IPS-NIHi7 (cell line): ENCODE results near the gene DUSP2.
"Not testable (repeated sequence)": the region's sequence is repeated elsewhere in the genome, so short reads cannot be mapped to it uniquely, and the experiment has no call there.

Experiments
- DNase-seq: peaks from one replicate; pipeline ENCODE4 v3.0.0; 2012; ENCODE audit warnings: mixed read lengths; ENCODE audit errors: extremely low spot score

DUSP2 gene

DNA sequence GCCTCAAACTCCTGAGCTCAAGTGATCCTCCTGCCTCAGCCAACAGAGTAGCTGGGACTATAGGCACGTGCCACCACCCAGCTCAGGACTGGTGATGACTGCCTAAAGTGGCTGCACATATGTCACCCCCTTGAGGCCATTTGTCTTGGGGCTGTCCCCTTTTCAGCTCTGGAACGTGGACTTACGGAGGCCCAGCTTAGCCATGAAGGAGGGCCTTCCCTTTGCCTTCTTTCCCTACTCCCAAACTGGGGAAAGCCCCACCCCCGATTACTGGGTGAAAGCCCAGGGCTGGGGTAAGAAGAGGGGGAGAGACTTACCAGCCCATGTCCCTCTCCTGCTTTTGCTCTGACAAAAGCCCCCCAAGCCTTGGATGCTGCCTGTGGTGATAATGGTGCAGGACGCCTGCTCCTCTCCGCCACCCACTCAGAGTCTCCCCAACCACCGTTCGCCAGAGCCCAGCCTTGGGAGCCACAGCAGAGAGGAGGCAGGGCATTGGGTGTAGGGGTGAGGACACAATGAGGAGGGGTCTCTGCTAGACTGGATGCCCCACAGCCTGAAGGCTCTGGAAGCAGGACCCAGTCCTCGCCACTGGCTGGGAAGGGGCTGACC is 2.5 kb upstream of the DUSP2 start:
- DNase-seq = no peak

DNA sequence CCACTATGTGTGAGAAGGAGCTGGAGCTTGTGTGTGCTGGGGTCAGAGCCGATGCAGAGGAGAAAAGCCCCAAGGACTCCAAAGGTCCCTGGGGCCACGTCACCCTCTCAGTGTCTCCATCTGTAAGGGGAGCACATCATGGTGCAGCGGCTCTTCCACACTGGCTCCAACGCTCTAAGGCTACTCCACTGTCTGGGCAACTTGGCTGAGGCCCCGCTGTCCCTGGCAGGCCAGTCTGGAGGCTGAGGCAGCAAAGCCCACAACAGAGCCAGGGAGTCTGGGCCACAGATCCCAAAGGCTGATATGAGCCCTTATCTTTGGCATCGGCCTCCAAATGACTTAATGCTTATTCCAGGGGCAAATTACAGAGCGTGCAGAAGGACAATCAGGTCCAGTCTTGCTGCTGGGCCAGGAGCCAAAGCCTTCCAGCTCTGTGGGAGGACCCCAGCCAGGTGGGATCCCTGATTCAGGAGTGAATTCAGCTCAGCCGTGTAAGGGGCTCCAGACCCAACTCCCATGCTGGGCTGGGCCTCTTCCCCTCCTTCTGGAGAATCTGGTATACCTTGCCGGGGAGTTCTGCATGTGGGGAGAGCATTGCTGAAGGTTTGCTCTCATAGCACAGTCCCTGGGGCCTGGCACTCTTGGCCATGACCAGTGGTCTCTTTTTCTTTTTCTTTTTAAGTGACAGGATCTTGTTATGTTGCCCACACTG is 1.8 kb upstream of the DUSP2 start:
- DNase-seq = no peak

DNA sequence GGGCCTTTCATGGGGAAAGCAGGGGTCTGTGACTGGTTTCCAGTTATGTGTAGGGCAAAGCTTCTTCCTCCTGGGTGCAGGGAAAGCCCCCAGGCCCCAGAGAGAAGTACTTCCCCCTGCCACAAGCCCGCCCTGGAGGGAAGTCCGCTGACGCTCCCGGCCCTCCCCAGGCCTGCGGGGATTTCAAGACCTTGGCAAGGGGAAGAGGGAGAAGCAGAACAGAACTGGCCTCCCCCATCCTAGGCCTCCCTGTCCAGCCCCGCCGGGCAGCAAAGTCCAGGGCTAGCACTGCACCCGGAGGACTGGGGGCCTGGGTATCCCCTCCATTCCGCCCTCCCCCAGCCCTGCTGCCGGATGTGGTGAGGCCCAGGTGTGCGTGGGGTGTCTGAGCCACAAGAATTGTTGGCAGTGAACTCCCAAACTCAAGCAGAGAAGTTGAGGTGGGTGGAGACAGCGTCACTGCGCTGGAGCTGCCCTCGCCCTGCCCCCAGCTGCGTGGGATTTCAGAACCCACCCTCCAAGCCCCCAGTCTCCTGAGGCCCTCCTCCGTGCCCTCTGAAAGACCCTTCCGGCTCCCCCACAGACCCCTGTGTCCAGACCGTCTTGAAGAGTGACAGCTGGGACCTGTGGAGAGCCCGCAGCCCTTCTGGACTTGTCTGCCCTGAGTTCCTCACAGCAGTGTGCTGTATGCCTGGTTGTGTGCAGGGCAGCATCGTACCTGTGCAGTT is 1.1 kb upstream of the DUSP2 start:
- DNase-seq = no peak

DNA sequence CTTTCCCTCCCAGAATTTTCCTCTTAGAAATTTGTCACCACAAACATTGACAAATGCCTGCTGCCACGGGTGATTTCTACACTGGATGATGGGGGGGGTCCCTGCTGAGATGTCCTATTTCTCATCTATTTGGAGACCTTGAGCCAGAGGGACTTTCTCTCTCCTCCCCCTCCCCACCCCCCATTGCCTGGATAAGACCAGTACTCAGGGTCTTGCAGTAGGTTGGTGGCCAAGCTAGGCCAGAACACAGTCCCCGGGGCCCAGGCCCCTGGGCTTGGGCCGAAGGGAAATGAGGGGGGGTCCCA is 560 bp upstream of the DUSP2 start:
- DNase-seq = no peak

DNA sequence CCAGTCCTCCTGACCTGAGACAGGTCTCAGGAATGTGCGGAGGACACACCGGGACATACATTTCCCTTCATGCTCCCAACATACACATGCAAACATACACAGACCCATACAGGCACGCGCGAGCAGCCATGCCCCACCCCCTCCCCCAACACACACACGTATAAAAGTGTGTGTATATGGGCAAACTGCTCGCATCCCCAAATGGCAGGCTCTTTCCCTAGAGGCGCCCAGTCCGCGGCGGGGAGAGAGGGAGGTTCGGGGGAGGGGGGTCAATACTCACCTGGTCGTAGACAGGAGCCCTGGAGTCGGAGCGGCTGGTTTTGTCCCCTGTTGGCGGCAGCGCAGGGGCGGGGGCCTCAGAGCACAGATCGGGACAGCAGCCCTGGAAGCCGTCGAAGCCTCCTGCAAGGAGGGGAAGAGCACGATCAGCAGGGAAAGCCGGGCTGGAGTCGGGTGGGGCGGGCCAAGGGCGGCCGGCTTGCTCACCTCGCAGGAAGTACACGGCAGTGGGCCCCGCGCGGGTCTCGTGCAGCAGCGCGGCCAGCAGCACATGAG is 682 bp downstream of the DUSP2 start:
- no peak for DNase-seq

DNA sequence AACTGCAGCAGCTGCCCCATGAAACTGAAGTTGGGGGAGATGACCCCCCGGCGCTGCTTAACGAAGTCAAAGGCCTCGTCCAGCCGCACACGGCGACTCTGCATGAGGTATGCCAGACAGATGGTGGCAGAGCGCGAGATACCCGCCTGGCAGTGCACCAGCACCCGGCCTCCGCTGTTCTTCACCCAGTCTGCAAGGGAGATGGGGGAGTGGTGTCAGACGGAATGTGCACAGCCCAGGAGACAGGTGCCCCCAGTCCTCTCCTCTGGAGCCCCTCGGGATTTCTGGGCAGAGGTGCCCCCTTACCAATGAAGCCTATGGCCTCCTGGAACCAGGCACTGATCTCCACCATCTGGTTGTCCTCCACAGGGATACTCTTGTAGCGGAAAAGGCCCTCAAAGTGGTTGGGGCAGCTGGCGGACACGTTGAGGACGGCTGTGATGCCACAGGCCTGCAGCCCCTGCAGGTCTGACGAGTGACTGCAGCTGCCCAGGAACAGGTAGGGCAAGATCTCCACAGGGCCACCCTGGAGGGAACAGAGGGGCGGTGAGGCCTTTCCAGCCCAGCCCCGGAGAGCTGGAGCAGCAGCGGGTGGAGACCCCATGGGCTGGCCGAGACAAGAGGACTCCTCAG is 1.3 kb downstream of the DUSP2 start:
- DNase-seq = peak; percentile 74

DNA sequence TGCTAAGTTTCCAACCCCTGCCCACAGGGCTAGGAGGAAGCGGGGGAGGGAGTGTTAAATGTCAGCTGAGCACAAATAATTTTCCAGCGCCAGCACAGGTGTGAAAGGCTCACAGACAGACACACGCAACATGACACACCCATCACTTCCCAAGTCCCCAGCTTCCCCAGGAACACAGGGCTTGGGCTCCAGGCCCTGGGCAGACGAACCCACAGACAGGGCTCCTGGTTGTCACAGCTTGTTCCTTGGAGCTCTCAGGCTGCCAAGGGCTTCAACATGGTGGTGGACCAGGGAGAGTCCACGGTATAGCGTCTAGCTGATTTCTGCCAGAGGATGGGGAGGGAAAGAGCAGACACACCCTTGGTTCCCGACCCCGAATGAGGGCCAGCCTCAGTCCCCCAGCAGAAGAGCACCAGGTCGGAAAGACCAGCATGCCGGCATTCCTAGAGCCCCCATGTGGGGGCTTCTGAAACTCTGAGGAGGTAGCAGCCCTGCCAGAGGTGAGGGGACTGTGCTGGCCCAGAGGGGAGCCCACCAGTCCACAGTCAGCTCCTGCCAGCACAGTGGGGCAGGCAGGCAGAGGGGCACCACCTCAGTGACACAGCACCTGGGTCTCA is 1.9 kb downstream of the DUSP2 start:
- no peak for DNase-seq

DNA sequence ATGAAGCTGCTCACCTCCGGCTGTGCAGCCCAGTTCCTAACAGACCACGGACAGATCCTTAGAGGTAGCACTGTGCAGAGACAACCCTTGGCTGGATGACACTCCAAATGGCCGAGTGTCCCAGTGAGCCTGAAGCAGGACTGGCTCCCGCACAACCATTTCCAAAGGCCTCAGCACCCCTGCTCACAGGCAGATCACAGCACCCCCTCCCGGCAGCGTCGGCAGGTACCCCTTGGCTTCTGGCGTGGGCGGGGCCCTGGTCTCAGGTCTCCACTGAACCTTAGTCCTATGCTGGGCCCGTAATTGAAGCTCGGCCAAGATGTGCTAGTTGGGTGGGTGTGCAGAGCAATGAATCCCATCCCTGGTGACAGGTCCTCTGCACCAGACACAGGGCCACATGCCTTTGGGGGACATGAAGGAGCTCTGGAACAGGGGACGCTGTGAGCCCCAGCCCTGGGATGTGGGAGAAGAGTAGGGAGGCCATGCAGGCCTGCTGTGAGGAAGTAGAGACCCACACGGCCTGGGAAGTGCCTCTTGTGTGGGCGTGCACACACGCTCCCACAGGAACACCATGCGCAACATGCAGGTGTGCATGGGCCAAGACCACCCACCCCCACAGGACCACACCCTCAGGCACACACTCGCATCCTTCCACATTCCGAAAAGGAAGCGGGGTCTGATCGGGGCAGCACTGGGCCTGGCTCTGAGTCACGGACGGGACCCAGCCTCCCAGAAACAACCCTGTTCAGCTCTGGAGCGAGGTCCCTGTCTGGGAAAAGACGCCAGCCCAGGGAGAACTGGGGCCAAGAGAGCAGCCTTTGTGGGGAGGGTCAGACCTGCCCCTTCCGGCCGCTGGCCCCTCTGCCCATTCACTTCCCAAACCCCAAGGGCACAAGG is 2.8 kb downstream of the DUSP2 start:
- no peak for DNase-seq

DNA sequence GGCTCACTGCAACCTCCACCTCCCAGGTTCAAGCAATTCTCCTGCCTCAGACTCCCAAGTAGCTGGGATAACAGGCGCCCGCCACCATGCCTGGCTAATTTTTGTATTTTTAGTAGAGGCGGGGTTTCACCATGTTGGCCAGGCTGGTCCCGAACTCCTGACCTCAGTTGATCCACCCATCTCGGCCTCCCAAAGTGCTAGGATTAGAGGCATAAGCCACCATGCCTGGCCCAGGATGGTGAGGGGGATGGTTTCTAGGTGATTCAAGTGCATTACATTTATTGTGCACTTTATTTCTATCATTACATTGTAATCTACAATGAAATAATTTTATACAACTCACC is 3.6 kb downstream of the DUSP2 start:
- DNase-seq = not testable (repeated sequence)

DNA sequence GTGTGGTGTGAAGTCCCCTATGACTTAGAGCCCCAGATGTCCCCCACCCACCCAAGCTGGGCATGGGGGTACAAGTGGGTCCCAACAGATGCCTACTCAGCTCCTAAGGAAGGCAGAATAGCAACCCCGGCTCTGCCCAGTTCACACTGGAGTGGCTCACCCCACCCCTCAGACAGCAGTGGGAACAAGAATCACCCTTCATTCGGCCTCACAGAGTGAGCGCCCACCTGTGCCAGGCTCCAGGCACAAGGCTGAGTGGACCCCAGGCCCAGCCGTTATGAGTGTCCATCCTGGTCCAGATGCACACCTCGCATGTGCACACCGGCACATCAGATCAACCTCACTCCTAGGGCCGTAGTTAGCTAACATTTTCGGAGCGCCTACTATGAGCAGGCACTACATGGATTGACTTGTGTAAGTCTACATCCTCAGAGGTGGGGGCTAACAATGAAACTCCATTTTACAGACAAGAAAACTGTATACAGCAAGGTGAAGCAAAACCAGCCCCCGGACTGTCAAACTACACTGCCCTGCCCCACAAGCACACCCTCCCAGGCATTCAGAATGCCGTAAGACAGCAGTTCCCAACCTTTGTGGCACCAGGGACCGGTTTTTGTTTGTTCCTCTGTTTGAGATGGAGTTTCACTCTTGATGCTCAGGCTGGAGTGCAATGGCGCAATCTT is 4.2 kb downstream of the DUSP2 start:
- DNase-seq = no peak

DNA sequence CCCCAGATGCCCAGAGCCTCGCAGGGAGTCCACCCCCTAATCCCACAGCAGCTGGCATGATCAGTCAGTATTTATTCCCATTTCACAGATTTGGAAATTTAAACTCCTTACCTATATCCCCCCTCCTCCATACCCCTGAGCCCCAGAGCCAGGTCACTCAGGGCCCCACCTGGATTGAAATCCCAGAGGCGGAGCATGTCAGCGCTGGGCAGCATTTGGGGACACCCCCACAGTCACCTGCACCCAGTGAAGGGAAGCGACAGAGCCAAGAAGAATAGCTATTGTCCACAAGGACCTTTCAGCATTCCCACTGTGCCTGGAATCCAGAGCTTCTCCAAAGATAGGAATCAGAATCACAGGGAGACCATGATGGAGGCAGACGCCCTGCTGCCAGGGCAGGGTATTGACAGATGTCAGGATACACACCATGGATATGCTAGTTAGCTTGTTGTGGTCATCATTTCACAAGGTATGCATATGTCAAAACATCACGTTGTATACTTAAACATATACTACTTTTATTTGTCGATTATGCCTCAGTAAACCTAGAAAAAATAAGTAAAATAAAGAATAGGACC is 6.0 kb downstream of the DUSP2 start:
- no peak for DNase-seq

DNA sequence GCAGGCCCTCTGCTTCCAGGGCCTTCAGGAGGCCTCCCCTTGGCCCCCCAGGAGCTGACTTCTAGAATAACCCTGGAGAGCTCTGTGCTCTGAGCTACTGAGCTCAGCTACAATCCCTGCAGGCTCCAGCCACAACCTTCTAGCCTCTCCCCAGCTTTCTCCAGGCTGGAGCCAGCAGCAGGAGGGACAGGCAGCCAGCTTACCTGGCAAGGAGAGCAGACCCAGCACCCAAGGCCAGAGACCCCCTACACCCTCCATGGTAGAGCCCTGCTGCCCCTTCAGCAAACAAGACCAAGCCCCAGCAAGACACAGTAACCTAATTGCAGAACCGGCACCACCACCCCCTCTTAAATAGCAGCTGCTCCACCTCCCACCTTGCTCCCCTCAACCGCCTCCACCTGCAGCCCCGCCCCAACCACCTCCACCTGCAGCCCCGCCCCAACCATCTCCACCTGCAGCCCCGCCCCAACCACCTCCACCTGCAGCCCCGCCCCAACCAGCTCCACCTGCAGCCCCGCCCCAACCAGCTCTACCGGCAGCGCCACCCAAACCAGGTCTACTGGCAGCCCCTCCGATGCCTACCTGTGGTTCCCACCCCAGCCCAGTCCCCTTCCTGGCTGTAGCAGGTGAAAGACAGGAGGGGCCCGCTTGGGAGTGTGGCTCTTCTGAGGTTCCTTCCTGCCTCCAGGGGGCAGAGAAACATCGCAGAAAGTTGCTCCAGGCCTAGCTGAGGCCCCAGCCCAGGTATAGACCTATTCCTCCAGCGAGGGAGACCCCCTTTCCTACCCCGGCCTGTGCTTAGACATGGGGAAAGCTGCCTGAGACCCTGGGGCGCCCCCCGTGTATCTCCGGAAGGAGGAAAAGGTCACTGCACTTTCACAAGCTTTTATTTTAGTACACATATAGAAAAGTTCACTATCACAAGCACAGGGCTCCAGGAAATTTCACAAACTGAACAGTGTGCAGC is 6.8 kb downstream of the DUSP2 start, which contains the start of gene ASTL:
Gene ASTL, minus strand, starts transcription at position 324 of the 967 bp plus-strand sequence. Its CDS starts 66 bp downstream, at position 258.
- DNase-seq = peak; percentile 88

DNA sequence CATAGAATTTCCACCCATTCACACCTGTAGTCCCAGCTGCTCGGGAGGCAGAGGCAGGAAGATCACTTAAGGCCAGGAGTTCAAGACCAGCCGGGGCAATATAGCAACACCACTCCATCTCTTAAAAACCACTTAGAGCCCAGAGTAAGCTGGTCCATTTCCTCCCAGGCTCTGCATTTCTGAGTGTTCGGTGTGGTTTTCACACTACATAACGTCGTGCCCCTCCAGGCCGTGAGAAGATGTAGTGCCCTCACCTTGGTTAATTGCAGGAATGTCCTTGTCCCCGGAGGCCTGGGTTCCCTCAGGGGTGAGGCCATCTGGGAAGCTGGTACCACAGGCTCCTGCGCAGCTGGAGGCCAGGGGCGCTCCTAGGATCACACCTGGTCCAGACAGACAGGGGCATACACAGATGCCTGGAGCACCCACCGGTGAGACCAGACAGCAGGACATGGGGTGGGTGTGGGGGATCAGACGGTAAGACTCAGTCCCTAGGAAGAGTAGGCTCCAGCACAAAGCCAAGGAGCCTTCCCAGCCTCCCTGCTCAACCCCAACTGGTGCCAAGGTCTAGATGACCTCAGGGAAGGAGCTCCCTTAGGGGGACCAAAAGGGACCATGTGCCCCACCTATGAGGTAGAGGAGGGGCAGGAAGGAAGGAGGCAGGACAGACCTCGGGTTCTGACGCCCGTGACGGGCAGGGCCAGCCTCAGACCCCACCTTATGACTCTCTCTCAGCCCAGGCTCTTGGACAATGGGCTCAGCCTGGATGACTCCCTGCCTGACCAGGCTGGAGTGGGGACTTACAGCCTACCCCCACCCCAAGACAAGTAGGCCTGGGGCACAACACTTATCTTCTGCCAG is 7.7 kb downstream of the DUSP2 start:
- no peak for DNase-seq

DNA sequence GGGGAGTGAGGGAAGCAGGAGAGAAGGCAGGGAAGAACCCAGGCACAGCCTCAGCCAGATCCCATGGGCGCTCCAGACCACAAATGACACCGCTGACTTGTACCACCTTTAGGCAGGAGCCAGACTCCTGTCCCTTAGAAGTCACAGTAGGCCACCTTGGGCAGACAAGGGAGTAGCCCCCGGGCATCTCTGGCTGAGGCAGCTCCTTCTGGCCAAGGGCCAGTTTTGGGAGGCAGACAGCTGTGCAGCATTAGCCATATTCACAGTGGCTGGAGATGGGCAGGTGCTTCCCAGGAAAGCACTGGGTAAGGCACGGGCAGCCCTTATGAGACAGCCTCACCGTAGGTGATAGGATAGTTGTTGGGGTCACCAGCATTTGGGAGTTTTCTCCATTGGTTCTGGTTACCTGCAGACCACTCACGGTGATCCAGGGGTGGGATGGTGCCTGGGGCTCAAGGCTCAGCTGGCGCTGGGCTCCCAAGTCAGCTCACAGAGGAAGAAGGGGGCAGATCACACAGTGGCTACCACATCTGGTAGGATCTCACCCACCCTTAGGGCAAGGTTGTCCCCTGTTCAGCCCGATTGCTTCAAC is 9.0 kb downstream of the DUSP2 start:
- no peak for DNase-seq

DNA sequence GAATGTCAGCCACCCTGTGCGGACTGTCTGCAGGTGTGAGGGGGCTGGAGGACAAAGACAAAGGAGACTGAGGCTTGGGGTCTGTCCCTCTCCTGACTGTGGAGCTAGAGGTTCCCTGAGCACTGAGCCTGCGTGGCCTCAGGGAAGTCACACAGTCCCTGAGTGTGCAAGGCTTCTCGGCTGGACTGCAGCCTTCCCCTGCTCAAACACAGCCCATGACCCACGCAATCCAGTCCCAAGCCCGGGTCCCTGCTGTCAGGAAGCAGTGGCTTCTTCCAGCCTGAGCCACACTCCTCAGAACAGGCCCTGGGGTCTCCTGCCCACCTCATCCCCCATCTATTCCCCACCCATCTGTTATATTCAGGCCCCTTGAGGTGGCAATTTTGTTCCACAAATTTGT is 9.6 kb downstream of the DUSP2 start:
- DNase-seq = no peak

DNA sequence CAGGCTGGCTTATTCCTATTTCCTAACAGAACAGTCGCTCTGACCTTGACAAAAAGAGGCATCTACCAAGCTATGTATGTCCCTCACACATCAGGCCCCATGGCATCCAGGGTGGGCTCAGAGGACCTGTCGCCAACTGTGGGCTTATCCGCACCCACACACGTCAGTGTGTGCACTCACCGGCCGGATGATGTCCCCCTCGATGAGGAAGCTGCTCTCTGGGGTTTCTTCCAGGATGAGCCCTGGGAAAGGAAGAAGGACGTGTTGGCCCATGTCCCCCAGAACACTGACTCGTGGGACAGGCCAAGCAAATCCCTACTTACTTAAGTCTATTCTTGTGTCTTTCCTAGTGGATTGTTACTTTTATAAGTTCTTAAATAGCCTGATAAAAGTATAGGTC is 10.1 kb downstream of the DUSP2 start:
- DNase-seq = no peak

DNA sequence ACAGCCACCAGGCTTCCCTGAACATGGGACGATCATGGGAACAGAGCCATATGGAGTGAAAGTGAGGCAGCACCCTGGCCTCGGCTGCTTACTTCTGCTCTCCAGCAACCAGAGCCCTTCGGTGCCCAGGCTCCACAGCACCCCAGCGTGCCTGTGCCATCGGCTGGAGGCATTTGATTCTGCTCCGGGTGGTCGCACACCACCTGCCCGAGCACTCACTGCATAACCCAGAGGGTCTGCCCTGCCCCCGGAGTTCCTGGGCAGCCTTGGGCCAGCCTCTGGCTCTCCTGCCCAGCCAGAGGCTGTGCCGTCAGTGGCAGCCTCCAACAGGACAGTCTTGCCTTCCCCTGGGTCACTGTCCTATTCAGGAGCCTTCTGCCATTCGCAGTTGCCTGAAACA is 10.8 kb downstream of the DUSP2 start:
- DNase-seq = no peak
